K562 (cell line): Measurements from ENCODE around the gene TEDC1. TPM values are rescaled to one million over a fixed set of nuclear protein-coding genes. Genes with fewer than 3 reads are reported as not detected.

Source experiments
- ATAC-seq: fragments of 200-7000 bp; cut with Tn5 transposase; 3 replicates; pipeline ENCODE4 v1.9.1; 2020; ENCODE audit warnings: moderate library complexity
- BruUV-seq: library from RNA; stranded (reverse); fragments of 400-500 nt; replicated peaks from 2 replicates; lab custom pipeline; 2021; lab: Mats Ljungman, UMichigan
- CTCF ChIA-PET: fragments of 300-600 bp; formaldehyde crosslinking; extraction: SDS; loops from one replicate; lab custom pipeline; 2021; ENCODE audit warnings: low intra/inter-chr PET ratio; lab: Yijun Ruan, JAX
- POLR2A ChIA-PET: fragments of 300-600, 350-650 bp; sonication (Branson Sonifier 250); formaldehyde crosslinking; extraction: SDS; loops from one replicate; lab custom pipeline; 2021; ENCODE audit warnings: antibody characterized with exemption, inconsistent platforms; lab: Yijun Ruan, JAX
- DNase-seq, 4 experiments: peaks; one replicate each; pipeline versions ENCODE4 v3.0.0 to v3.0.0-alpha.2; 2011 to 2018; ENCODE audit warnings: low spot score in 3 of 4, mixed read lengths in 3 of 4; ENCODE audit errors: extremely low read depth in 1 of 4
- FAIRE-seq: peaks from 2 replicates; lab custom pipeline; 2011; peaks lifted over from hg19 to GRCh38; lab: Jason Lieb, UNC
- H2AFZ ChIP-seq: 2 replicates; pipeline ENCODE4 v1.6.0; 2011; ENCODE audit warnings: low read depth, low read length, control low read depth, inconsistent platforms
- H3K27ac ChIP-seq: fragments of 200-600 bp; 3 replicates; pipeline ENCODE4 v1.8.0; 2011; ENCODE audit warnings: low read depth, mild to moderate bottlenecking, control low read depth, inconsistent platforms, low read length, moderate library complexity, mixed read lengths; ENCODE audit errors: extremely low read depth
- H3K27me3 ChIP-seq, 2 experiments: fragments of 300-600 bp in 1 of 2; 2 replicates in 1 of 2; 3 replicates in 1 of 2; pipeline versions ENCODE4 v1.6.0 to v1.8.0; 2011; ENCODE audit warnings: inconsistent platforms in 2 of 2, low read length in 2 of 2, mild to moderate bottlenecking in 1 of 2, mixed read lengths in 1 of 2, moderate library complexity in 1 of 2; ENCODE audit not compliant: control insufficient read depth in 2 of 2, insufficient read depth in 2 of 2
- H3K36me3 ChIP-seq: fragments of 300-600 bp; 3 replicates; pipeline ENCODE4 v1.8.0; 2011; ENCODE audit warnings: mild to moderate bottlenecking, low read length, inconsistent platforms; ENCODE audit not compliant: control insufficient read depth, insufficient read depth
- H3K4me1 ChIP-seq, 2 experiments: fragments of 200-600 bp in 1 of 2; replicated peaks in 1 of 2; 2 replicates in 1 of 2; 3 replicates in 1 of 2; pipeline versions ENCODE4 v1.5.1 to v1.8.0; 2011; ENCODE audit warnings: inconsistent platforms in 2 of 2, low read length in 2 of 2, mild to moderate bottlenecking in 1 of 2, mixed read lengths in 1 of 2, moderate library complexity in 1 of 2; ENCODE audit not compliant: control insufficient read depth in 2 of 2, insufficient read depth in 2 of 2
- H3K4me2 ChIP-seq: 2 replicates; pipeline ENCODE4 v1.6.1; 2011; ENCODE audit warnings: low read length, control low read depth, inconsistent platforms, mixed read lengths; ENCODE audit not compliant: insufficient read depth
- H3K4me3 ChIP-seq: fragments of 200-600 bp; sonication (generic), shearing (Covaris generic); 2 replicates; pipeline ENCODE4 v1.5.1; 2016; ENCODE audit warnings: control low read depth, inconsistent platforms
- H3K79me2 ChIP-seq: fragments of 200-600 bp; 3 replicates; pipeline ENCODE4 v1.8.0; 2011; ENCODE audit warnings: low read length, inconsistent platforms; ENCODE audit not compliant: control insufficient read depth, insufficient read depth
- H3K9ac ChIP-seq, 2 experiments: 2 replicates each; pipeline versions ENCODE4 v1.6.0 to v1.6.1; 2011; ENCODE audit warnings: low read depth in 2 of 2, low read length in 2 of 2, control low read depth in 1 of 2, inconsistent platforms in 1 of 2, mild to moderate bottlenecking in 1 of 2, mixed read lengths in 1 of 2; ENCODE audit not compliant: insufficient read depth in 1 of 2
- H3K9me1 ChIP-seq: one replicate; pipeline ENCODE4 v1.6.0; 2011; ENCODE audit warnings: inconsistent platforms, mild to moderate bottlenecking, low read length, moderate library complexity; ENCODE audit not compliant: control insufficient read depth, insufficient read depth
- H3K9me3 ChIP-seq: replicated peaks from 2 replicates; pipeline ENCODE4 v1.5.1; 2011; ENCODE audit warnings: low read depth, low read length, inconsistent platforms; ENCODE audit not compliant: control insufficient read depth, insufficient read depth
- H4K20me1 ChIP-seq: replicated peaks from 2 replicates; pipeline ENCODE4 v1.6.1; 2011; ENCODE audit warnings: low read length, inconsistent platforms, mixed read lengths; ENCODE audit not compliant: control insufficient read depth, insufficient read depth
- CAMTA2 ChIP-seq: fragments of 250-450 bp; sonication (Bioruptor Pico); conservative IDR thresholded peaks from 2 replicates; pipeline ENCODE4 v1.5.1; 2022
- DMBX1 ChIP-seq: fragments of 250-450 bp; sonication (Bioruptor Pico); IDR thresholded peaks from 2 replicates; pipeline ENCODE4 v1.8.0; 2022; ENCODE audit warnings: inconsistent platforms, mild to moderate bottlenecking, moderate library complexity, borderline replicate concordance
- MAFK ChIP-seq: IDR thresholded peaks from 2 replicates; pipeline ENCODE4 v1.6.1; 2011; ENCODE audit warnings: low read length, improper control_type of control experiment
- MXD1 ChIP-seq: fragments of 250-450 bp; sonication (Bioruptor Pico); IDR thresholded peaks from 2 replicates; pipeline ENCODE4 v1.8.0; 2021; ENCODE audit warnings: borderline replicate concordance, mild to moderate bottlenecking, moderate library complexity; ENCODE audit not compliant: poor library complexity, severe bottlenecking
- NFYB ChIP-seq: IDR thresholded peaks from 2 replicates; pipeline ENCODE4 v1.6.1; 2011; ENCODE audit warnings: mild to moderate bottlenecking, moderate library complexity; ENCODE audit not compliant: insufficient read length; ENCODE audit errors: extremely low read depth
- PTRF ChIP-seq: fragments of 450-650 bp; IDR thresholded peaks from 2 replicates; pipeline ENCODE4 v1.6.1; 2016; ENCODE audit warnings: mild to moderate bottlenecking, missing genetic modification characterization, missing compliant biosample characterization
- SETDB1 ChIP-seq: IDR thresholded peaks from one replicate; pipeline ENCODE4 v1.6.1; 2012; ENCODE audit warnings: low read length, control low read depth, inconsistent platforms
- TEAD1 ChIP-seq, 2 experiments: fragments of 450-650 bp in 1 of 2; sonication (generic) in 1 of 2; formaldehyde crosslinking; IDR thresholded peaks; 2 replicates each; pipeline versions ENCODE4 v1.4.0 to v1.8.0; 2020 to 2022; ENCODE audit warnings: mild to moderate bottlenecking in 2 of 2, missing genetic modification reagents in 1 of 2
- ZBTB7A ChIP-seq: IDR thresholded peaks from 2 replicates; pipeline ENCODE4 v1.6.1; 2011; ENCODE audit warnings: low read depth, mild to moderate bottlenecking, low read length, moderate library complexity, borderline replicate concordance; ENCODE audit not compliant: control insufficient read depth
- whole genome bisulfite sequencing: fragments of 100-300 bp; shearing (Covaris generic); methylation state at CpG from one replicate; pipeline ENCODE4 v1.1.6; 2016; ENCODE audit warnings: low coverage, mixed read lengths; ENCODE audit not compliant: insufficient coverage; ENCODE audit errors: missing lambda C conversion rate; 5-methylcytosine and 5-hydroxymethylcytosine counted together
- in situ Hi-C: fragments of 300-500 bp; cut with MboI; formaldehyde crosslinking; loops from 4 replicates; pipeline ENCODE4 v1.15.0; 2018; ENCODE audit warnings: inconsistent platforms, mixed read lengths
- intact Hi-C: fragments of 100-400 bp; cut with micrococcal nuclease; formaldehyde crosslinking; loops from 2 replicates; pipeline ENCODE4 v1.14.2; 2022
- polyA plus RNA-seq, 8 experiments: library from polyadenylated mRNA; depleted of rRNA in 4 of 8; stranded (reverse) in 5 of 8; unstranded in 3 of 8; fragments of >200 nt; fragmentation: Nextera tagmentation in 2 of 8; fragmentation: Illumina TruSeq in 1 of 8; extraction: Ambion mirVana in 2 of 8; extraction: Trizol in 1 of 8; gene quantifications; 2 replicates each; pipeline versions ENCODE4 v1.2.1 to v1.2.3, GENCODE V29; 2011 to 2014; ENCODE audit warnings: inconsistent platforms in 1 of 8, missing spikeins in 1 of 8
- total RNA-seq, 7 experiments: library from RNA; depleted of rRNA in 6 of 7; stranded (reverse); fragments of >200 nt in 6 of 7; fragmentation: Illumina TruSeq in 2 of 7; extraction: Trizol in 2 of 7; gene quantifications; 2 replicates each; pipeline versions ENCODE4 v1.2.1 to v1.2.3, GENCODE V29; 2011 to 2021; ENCODE audit warnings: low replicate concordance in 1 of 7
- TF ChIP-seq, protein P1 (sequence below): fragments of 200-800 bp; sonication (Bioruptor generic); IDR thresholded peaks from 2 replicates; pipeline ENCODE4 v1.6.1; 2017; ENCODE audit warnings: missing genetic modification characterization, missing compliant biosample characterization
- TF ChIP-seq, protein P2 (sequence below): sonication (generic); formaldehyde crosslinking; IDR thresholded peaks from 2 replicates; pipeline ENCODE4 v1.9.0; 2022; ENCODE audit warnings: mild to moderate bottlenecking, missing genetic modification reagents
- TF ChIP-seq, protein P3 (sequence below): fragments of 450-650 bp; IDR thresholded peaks from 2 replicates; pipeline ENCODE4 v1.6.1; 2016; ENCODE audit warnings: low read depth, mild to moderate bottlenecking, moderate library complexity
- TF ChIP-seq, protein P4 (sequence below): sonication (generic); formaldehyde crosslinking; IDR thresholded peaks from 2 replicates; pipeline ENCODE4 v1.5.0; 2020; ENCODE audit warnings: missing genetic modification reagents
- TF ChIP-seq, protein P5 (sequence below): fragments of 250-450 bp; sonication (Bioruptor Pico); IDR thresholded peaks from 2 replicates; pipeline ENCODE4 v1.9.0; 2021; ENCODE audit warnings: mild to moderate bottlenecking

TEDC1 gene
- total and polyA plus RNA-seq, 9 of the 15 experiments (the other 6 are each of a cell fraction or from before 2014, with no cell fraction given), result 0.21 to 28.3 (median 5.9) TPM

- no peaks in the 10 kb centered on the region for H3K36me3 ChIP-seq
- H3K9me3 ChIP-seq, result no peaks in the 10 kb centered on the region
- no peak overlapping the region for H3K27ac ChIP-seq
- ATAC-seq (no peak), DNase-seq (no peak), FAIRE-seq (no peak)
- no peak overlapping the region for H2AFZ ChIP-seq
- peaks cover 0 to 23% of the 10 kb centered on the region in 2 experiments; a peak in 2 of 5 replicates for H3K4me1 ChIP-seq
- BruUV-seq, result no TSS peak
- no peaks in the 10 kb centered on the region for H4K20me1 ChIP-seq
- peaks cover 6 to 59% of the 10 kb centered on the region in 2 experiments; a peak in 3 of 5 replicates for H3K27me3 ChIP-seq
- intact Hi-C loops, result no loop called here
- H3K4me3 ChIP-seq, result no peak overlapping the region
- ChIA-PET CTCF (no interaction called here), POLR2A (no interaction called here)
- H3K9ac ChIP-seq, result no peak overlapping the region
- in situ Hi-C loops, result no loop called here
- WGBS, result 18% methylated on average over 14 of the region's 23 CpGs
- no peaks in the 10 kb centered on the region for H3K79me2 ChIP-seq
- no peaks in the 10 kb centered on the region for H3K9me1 ChIP-seq
- H3K4me2 ChIP-seq, result no peak overlapping the region
- TF ChIP-seq, protein P1, sequence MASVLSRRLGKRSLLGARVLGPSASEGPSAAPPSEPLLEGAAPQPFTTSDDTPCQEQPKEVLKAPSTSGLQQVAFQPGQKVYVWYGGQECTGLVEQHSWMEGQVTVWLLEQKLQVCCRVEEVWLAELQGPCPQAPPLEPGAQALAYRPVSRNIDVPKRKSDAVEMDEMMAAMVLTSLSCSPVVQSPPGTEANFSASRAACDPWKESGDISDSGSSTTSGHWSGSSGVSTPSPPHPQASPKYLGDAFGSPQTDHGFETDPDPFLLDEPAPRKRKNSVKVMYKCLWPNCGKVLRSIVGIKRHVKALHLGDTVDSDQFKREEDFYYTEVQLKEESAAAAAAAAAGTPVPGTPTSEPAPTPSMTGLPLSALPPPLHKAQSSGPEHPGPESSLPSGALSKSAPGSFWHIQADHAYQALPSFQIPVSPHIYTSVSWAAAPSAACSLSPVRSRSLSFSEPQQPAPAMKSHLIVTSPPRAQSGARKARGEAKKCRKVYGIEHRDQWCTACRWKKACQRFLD (CRISPR knock-in tag), result no peak
- TF ChIP-seq, protein P2, sequence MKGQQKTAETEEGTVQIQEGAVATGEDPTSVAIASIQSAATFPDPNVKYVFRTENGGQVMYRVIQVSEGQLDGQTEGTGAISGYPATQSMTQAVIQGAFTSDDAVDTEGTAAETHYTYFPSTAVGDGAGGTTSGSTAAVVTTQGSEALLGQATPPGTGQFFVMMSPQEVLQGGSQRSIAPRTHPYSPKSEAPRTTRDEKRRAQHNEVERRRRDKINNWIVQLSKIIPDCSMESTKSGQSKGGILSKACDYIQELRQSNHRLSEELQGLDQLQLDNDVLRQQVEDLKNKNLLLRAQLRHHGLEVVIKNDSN (CRISPR knock-in tag), result no peak
- TF ChIP-seq, protein P3, sequence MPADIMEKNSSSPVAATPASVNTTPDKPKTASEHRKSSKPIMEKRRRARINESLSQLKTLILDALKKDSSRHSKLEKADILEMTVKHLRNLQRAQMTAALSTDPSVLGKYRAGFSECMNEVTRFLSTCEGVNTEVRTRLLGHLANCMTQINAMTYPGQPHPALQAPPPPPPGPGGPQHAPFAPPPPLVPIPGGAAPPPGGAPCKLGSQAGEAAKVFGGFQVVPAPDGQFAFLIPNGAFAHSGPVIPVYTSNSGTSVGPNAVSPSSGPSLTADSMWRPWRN, result no peak
- no peak for TF ChIP-seq PTRF (tag)
- TF ChIP-seq NFYB, result no peak
- no peak for TF ChIP-seq MXD1 (CRISPR knock-in tag)
- no peak for TF ChIP-seq CAMTA2 (CRISPR knock-in tag)
- no peak for TF ChIP-seq SETDB1
- TF ChIP-seq TEAD1 (CRISPR knock-in tag; IDR thresholded peaks at IDR 0.05), result no peak
- TF ChIP-seq, protein P4, sequence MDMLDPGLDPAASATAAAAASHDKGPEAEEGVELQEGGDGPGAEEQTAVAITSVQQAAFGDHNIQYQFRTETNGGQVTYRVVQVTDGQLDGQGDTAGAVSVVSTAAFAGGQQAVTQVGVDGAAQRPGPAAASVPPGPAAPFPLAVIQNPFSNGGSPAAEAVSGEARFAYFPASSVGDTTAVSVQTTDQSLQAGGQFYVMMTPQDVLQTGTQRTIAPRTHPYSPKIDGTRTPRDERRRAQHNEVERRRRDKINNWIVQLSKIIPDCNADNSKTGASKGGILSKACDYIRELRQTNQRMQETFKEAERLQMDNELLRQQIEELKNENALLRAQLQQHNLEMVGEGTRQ (CRISPR knock-in tag), result no peak
- no peak for TF ChIP-seq ZBTB7A
- TF ChIP-seq, protein P5, sequence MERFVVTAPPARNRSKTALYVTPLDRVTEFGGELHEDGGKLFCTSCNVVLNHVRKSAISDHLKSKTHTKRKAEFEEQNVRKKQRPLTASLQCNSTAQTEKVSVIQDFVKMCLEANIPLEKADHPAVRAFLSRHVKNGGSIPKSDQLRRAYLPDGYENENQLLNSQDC (CRISPR knock-in tag), result no peak
- no peak for TF ChIP-seq DMBX1
- no peak for TF ChIP-seq MAFK
These were observed 47.5 kb downstream of the TEDC1 start for GRCh38 chr14:105538481-105539049.
